ENCODE data around the gene HTRA3.
"Not testable (repeated sequence)": the region's sequence is repeated elsewhere in the genome, so short reads cannot be mapped to it uniquely, and the experiment has no call there.

HTRA3 gene

DNA sequence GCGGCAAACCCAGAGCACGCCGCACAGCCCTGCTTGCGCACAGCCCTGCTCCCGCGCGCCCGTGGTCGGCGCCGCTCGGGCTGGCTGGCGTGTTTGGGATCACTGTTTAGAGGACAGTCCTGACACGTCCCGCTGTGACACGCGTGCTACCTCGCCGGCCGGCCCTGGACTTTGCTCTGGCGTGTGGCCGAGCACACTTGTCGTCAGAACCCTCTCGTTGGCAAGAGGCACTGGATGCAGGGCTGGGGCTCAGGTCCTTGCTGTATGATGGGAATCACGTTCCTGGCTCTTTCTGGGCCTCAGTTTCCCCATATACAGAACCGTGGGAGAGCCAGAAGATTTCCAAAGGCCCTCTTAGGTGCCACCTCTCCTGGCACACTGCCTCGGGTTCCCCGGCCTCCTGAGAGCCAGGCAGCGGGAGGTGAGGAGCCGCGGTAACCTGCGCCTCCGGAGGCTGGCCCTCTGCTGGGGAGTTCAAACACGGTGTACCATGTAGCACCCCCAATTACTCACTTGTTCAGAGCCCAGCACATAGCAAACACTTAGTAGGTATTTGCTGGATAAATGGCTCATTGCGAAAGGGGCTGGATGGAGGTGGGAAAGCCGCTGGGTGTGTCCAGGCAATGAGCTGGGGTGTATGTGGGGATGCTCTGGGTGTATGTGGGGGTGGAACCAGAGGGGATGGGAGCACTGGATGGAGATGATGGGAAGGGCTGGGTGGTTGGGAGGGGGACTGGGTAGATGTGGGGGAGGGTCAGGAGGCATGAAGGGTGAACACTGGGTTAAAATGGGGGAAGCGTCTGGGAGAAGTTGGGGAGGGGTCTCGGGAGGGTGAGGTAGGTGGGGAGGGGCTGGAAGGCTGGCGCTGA lies 76.6 kb downstream of the HTRA3 start:
- Histone ChIP-seq H3K36me3 (ENCODE audit: control insufficient read depth, insufficient read depth, low read length) (no peaks in the 10 kb centered on the region), H3K4me3 (replicated peaks; ENCODE audit: low read depth, low read length) (no peak overlapping the region), H3K27me3 (replicated peaks; ENCODE audit: control insufficient read depth, insufficient read depth, low read length) (no peaks in the 10 kb centered on the region)
- TF ChIP-seq, protein P1, sequence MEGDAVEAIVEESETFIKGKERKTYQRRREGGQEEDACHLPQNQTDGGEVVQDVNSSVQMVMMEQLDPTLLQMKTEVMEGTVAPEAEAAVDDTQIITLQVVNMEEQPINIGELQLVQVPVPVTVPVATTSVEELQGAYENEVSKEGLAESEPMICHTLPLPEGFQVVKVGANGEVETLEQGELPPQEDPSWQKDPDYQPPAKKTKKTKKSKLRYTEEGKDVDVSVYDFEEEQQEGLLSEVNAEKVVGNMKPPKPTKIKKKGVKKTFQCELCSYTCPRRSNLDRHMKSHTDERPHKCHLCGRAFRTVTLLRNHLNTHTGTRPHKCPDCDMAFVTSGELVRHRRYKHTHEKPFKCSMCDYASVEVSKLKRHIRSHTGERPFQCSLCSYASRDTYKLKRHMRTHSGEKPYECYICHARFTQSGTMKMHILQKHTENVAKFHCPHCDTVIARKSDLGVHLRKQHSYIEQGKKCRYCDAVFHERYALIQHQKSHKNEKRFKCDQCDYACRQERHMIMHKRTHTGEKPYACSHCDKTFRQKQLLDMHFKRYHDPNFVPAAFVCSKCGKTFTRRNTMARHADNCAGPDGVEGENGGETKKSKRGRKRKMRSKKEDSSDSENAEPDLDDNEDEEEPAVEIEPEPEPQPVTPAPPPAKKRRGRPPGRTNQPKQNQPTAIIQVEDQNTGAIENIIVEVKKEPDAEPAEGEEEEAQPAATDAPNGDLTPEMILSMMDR (IDR thresholded peaks at IDR 0.05; ENCODE audit: insufficient read depth, low read length, poor library complexity, severe bottlenecking) = no peak
- no peak for DNase-seq (ENCODE audit: extremely low read depth, insufficient read length)

DNA sequence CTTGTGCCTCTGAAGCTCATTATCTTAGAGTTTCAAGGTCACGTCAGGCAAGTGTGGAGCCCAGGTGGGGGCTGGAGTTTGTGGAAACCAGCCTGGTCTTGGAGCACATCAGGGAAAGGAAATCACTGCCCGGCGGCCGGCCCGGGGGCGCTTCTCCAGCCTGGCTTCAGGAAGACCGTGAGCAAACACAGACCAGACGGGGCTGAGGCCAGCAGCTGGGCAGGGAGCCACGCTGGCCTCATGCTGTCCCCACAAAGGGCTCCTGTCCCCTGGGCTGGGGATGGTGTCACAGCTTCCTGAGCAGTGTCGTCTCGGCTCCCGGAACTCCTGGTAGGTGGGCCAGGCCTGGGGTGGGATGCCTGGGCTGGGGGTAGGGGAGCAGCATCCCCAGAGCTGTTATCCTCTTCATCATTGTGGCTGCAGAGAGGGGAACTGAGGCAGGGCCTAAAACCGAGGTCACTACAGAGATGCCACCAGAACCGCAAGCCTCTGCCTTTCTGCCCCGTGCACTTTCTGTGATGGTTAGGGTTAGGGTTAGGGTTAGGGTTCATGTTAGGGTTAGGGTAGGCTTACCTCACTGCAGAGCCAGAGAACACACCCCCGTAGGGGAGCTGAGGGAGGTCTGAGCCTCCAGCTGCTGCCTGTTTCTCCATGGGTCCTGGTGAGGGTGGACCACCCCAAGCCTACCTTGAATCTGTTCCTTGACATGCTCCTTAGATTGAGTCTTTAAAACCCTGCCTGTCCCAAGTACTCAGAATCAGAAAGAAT lies 77.5 kb downstream of the HTRA3 start:
- TF ChIP-seq, protein P1 (IDR thresholded peaks at IDR 0.05; ENCODE audit: insufficient read depth, low read length, poor library complexity, severe bottlenecking) = no peak
- H3K36me3 ChIP-seq (ENCODE audit: control insufficient read depth, insufficient read depth, low read length) = no peaks in the 10 kb centered on the region
- H3K27me3 ChIP-seq (replicated peaks; ENCODE audit: control insufficient read depth, insufficient read depth, low read length) = no peaks in the 10 kb centered on the region
- no peak overlapping the region for H3K4me3 ChIP-seq (replicated peaks; ENCODE audit: low read depth, low read length)
- no peak for DNase-seq (ENCODE audit: extremely low read depth, insufficient read length)

DNA sequence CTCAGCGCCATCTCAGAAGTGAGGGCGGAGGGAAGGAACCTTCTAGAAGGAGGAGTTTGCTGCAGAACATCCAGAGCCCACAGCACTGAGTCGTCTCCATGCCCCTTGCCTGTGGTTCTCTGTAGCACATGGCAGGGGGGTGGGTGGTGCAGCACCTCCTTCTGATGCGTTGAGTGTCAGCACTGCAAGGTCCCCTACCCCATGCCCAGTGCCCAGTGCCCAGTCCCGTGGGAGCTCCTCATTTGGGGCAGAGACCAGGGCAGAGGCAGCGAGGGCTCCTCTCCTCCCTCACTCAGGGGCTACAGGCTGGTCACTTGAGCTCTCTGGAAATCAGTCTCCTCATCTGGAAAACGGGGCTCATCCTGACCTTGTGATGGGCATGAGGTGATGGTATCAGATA lies 78.1 kb downstream of the HTRA3 start:
- no peaks in the 10 kb centered on the region for H3K36me3 ChIP-seq (ENCODE audit: control insufficient read depth, insufficient read depth, low read length)
- no peaks in the 10 kb centered on the region for H3K27me3 ChIP-seq (replicated peaks; ENCODE audit: control insufficient read depth, insufficient read depth, low read length)
- DNase-seq (ENCODE audit: extremely low read depth, insufficient read length) = no peak
- TF ChIP-seq, protein P1 (IDR thresholded peaks at IDR 0.05; ENCODE audit: insufficient read depth, low read length, poor library complexity, severe bottlenecking) = no peak
- no peak overlapping the region for H3K4me3 ChIP-seq (replicated peaks; ENCODE audit: low read depth, low read length)

DNA sequence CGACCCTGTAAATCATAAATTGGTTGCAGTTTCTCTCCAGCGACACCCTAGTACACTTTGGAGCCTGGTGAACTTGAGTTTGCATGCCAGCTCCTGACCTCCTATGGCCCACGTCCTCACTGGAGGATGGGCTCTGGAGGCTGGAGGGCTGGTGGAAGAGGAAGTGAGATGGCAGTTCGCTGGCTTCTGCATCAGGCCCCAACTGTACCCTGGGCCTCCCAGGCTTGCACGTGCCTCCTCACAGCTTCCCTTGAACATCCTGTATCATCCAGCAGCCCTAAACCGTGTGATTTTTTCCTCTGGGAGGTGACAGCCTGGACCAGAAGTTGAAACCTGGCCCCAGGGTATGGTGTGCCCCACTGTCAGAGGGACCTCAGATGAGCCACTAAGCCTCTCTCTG lies 78.5 kb downstream of the HTRA3 start:
- TF ChIP-seq, protein P1 (IDR thresholded peaks at IDR 0.05; ENCODE audit: insufficient read depth, low read length, poor library complexity, severe bottlenecking) = no peak
- DNase-seq (ENCODE audit: extremely low read depth, insufficient read length) = no peak
- Histone ChIP-seq H3K36me3 (ENCODE audit: control insufficient read depth, insufficient read depth, low read length) (no peaks in the 10 kb centered on the region), H3K27me3 (replicated peaks; ENCODE audit: control insufficient read depth, insufficient read depth, low read length) (no peaks in the 10 kb centered on the region), H3K4me3 (replicated peaks; ENCODE audit: low read depth, low read length) (no peak overlapping the region)

DNA sequence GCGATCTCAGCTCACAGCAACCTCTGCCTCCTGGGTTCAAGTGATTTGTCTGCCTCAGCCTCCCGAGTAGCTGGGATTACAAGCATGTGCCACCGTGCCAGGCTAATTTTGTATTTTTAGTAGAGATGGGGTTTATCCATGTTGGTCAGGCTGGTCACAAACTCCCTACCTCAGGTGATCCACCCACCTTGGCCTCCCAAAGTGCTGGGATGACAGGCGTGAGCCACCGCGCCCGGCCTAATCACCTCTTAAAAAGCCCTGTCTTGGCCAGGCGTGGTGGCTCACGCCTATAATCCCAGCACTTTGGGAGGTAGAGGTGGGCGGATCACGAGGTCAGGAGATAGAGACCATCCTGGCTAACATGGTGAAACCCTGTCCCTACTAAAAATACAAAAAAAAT lies 79.7 kb downstream of the HTRA3 start:
- H3K36me3 ChIP-seq (ENCODE audit: control insufficient read depth, insufficient read depth, low read length); H3K4me3 ChIP-seq (replicated peaks; ENCODE audit: low read depth, low read length); DNase-seq (ENCODE audit: extremely low read depth, insufficient read length); H3K27me3 ChIP-seq (replicated peaks; ENCODE audit: control insufficient read depth, insufficient read depth, low read length): not testable (repeated sequence)

DNA sequence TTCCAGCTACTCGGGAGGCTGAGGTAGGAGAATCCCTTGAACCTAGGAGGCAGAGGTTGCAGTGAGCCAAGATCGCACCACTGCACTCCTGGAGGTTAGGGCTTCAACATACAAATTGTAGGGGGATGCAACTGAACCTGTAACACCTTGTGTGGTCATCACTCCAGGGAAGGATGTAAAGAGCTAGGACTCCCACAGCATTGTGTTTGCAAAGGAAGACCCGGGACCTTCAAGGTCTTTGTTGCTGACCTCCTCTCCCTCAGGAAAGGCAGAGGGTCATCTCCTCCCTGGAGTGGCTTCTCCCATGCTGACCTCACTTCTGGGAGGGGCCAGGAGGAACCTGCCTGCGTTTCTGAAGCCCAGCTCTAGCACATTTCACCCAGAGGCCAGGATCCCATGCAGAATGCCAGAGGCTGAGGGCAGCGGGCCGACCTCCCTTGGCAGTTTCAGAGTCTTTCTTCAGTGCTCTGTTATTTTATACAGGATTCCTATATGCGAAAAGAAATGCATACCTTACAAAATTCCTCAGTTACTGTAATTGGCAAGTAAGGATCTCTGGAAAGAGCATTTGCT lies 80.2 kb downstream of the HTRA3 start:
- Histone ChIP-seq H3K36me3 (ENCODE audit: control insufficient read depth, insufficient read depth, low read length) (no peaks in the 10 kb centered on the region), H3K4me3 (replicated peaks; ENCODE audit: low read depth, low read length) (no peak overlapping the region), H3K27me3 (replicated peaks; ENCODE audit: control insufficient read depth, insufficient read depth, low read length) (no peaks in the 10 kb centered on the region)
- DNase-seq (ENCODE audit: extremely low read depth, insufficient read length) = no peak
- TF ChIP-seq, protein P1 (IDR thresholded peaks at IDR 0.05; ENCODE audit: insufficient read depth, low read length, poor library complexity, severe bottlenecking) = no peak
